GM19193 (cell line): Measurements from ENCODE around the gene NPR1.
A peak's percentile ranks its signal among the peaks of the same experiment; 100 is the strongest.

Experiments
- POLR2A ChIP-seq: IDR thresholded peaks from 4 replicates; pipeline ENCODE4 v1.6.1; 2011; ENCODE audit not compliant: insufficient read depth, insufficient read length; ENCODE audit errors: extremely low read depth

The NPR1 gene

GRCh38 chr1:153678519-153679336 is at the start of gene NPR1:
Gene NPR1, plus strand, starts transcription at chr1:153678688. Its CDS starts 421 bp downstream, at chr1:153679109.
- TF ChIP-seq POLR2A, result no peak

GRCh38 chr1:153629343-153629665 is 49.2 kb upstream of the NPR1 start:
- no peak for TF ChIP-seq POLR2A

- no peak for TF ChIP-seq POLR2A
Measured at GRCh38 chr1:153629971-153630370, 48.5 kb upstream of the NPR1 start.

- no peak for TF ChIP-seq POLR2A
Measured at GRCh38 chr1:153630384-153630783, 48.1 kb upstream of the NPR1 start.

GRCh38 chr1:153631047-153632022 is 47.2 kb upstream of the NPR1 start:
- no peak for TF ChIP-seq POLR2A

DNA sequence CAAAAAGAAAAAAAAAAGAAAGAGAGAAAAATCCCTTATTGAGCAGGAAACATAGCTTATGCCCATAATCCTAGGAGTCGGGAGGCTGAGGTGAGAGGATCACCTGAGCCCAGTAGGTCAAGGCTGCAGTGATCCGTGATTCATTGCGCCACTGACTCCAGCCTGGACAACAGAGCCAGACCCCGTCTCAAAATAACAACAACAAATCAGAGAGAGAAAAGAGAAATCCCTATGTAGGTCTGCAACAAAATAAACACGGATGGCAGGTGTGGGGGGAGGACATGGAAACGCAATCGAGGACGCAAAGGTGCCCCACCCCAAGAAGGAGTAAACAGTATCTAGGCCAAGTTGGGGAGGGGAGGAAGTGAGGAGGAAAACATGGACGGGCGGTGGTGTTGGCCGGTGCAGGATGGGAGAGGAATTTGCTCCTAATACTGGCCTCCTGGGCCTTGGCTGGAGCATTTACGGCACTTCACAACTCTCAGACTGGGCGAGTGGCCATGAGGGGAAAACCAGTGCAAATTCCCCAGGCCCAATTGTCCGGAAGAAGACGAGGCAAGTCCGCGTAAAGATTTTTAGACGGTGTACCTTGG is 45.2 kb upstream of the NPR1 start:
- TF ChIP-seq POLR2A, result no peak

GRCh38 chr1:153633754-153634665 is 44.5 kb upstream of the NPR1 start, which contains the start of gene CHTOP:
Gene CHTOP, plus strand, starts transcription at chr1:153634066. Its CDS starts 2,523 bp downstream, at chr1:153636589.
- TF ChIP-seq POLR2A, result peak; percentile 97

- TF ChIP-seq POLR2A, result no peak
Measured at GRCh38 chr1:153635872-153636271, 42.6 kb upstream of the NPR1 start.

DNA sequence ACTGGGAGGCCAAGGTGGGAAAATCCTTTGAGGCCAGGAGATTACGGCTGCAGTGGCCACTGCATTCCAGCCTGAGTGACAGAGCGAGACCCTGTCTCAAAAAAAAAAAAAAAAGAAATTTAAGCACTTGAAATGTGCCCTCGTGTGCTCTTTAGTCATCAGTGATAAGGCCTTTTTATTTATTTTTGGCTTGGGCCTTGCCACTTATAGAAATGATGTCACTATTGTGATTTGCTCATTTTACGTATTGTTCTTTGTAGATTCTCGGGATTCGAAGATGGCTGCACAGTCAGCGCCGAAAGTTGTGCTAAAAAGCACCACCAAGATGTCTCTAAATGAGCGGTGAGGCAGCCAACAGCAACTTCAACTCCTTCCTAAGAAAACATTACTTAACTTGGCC is 42.2 kb upstream of the NPR1 start:
- no peak for TF ChIP-seq POLR2A

GRCh38 chr1:153638261-153638660 is 40.2 kb upstream of the NPR1 start:
- no peak for TF ChIP-seq POLR2A

- TF ChIP-seq POLR2A, result no peak
Measured at GRCh38 chr1:153639280-153639679, 39.2 kb upstream of the NPR1 start.

- TF ChIP-seq POLR2A, result no peak
Measured at GRCh38 chr1:153640861-153641260, 37.6 kb upstream of the NPR1 start.

DNA sequence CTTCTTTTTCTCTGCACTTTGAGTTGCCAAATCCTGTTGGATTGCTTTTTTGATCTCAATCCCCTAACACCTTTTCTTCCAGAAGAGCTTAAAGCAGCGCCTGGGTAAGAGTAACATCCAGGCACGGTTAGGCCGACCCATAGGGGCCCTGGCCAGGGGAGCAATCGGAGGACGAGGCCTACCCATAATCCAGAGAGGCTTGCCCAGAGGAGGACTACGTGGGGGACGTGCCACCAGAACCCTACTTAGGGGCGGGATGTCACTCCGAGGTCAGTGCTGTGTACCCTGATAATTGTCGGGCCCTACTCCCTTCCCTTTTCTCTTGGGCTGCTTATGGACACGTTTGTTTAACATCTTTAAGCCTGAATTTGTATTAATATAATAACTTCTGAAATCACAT is 36.3 kb upstream of the NPR1 start:
- TF ChIP-seq POLR2A, result no peak

- no peak for TF ChIP-seq POLR2A
Measured at GRCh38 chr1:153643100-153643499, 35.4 kb upstream of the NPR1 start.
